SK-N-SH (cell line): ENCODE results near the gene ZHX3.
"Not testable (repeated sequence)": the region's sequence is repeated elsewhere in the genome, so short reads cannot be mapped to it uniquely, and the experiment has no call there.

Source experiments
- GABPA ChIP-seq: IDR thresholded peaks from 2 replicates; pipeline ENCODE4 v1.4.0; 2012; ENCODE audit warnings: low read depth, mild to moderate bottlenecking
- TF ChIP-seq, protein P1 (sequence below): fragments of 200-600 bp; sonication (generic); IDR thresholded peaks from 2 replicates; pipeline ENCODE4 v1.6.1; 2017; ENCODE audit warnings: antibody characterized with exemption, mild to moderate bottlenecking, moderate library complexity

GRCh38 chr20:41236818-41237217 lies 80.7 kb downstream of the ZHX3 start:
- TF ChIP-seq, protein P1, sequence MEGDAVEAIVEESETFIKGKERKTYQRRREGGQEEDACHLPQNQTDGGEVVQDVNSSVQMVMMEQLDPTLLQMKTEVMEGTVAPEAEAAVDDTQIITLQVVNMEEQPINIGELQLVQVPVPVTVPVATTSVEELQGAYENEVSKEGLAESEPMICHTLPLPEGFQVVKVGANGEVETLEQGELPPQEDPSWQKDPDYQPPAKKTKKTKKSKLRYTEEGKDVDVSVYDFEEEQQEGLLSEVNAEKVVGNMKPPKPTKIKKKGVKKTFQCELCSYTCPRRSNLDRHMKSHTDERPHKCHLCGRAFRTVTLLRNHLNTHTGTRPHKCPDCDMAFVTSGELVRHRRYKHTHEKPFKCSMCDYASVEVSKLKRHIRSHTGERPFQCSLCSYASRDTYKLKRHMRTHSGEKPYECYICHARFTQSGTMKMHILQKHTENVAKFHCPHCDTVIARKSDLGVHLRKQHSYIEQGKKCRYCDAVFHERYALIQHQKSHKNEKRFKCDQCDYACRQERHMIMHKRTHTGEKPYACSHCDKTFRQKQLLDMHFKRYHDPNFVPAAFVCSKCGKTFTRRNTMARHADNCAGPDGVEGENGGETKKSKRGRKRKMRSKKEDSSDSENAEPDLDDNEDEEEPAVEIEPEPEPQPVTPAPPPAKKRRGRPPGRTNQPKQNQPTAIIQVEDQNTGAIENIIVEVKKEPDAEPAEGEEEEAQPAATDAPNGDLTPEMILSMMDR: not testable (repeated sequence)
- not testable (repeated sequence) for TF ChIP-seq GABPA
